NCI-H1105 (cell line): ENCODE results near the gene WSCD2.

Source experiments
- DNase-seq: peaks from one replicate; lab custom pipeline; 2025; lab: John Stamatoyannopoulos, UW

The WSCD2 gene

DNA sequence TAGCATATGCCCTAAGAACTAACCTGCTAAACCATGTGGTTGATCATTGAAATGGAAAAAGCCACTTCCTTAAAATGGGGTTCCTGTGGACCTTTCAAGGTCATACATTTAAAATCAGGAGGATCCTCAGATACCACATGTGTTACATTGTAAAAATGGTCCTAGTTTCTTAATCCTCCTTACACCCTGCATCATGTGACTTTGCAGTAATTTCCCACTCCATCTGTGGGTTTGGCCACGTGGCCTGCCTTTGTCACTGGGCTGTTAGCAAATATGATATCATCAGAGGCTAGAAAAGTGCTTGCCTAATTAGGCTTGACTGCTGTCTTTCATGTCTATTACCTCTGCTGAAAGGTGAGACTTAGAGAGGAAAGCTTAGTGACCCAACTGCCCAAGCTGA is 139.3 kb downstream of the WSCD2 start:
- no peak for DNase-seq

GRCh38 chr12:108269224-108269623 is 140.1 kb downstream of the WSCD2 start:
- DNase-seq: no peak

GRCh38 chr12:108270035-108270848 is 141.2 kb downstream of the WSCD2 start:
- no peak for DNase-seq

DNA sequence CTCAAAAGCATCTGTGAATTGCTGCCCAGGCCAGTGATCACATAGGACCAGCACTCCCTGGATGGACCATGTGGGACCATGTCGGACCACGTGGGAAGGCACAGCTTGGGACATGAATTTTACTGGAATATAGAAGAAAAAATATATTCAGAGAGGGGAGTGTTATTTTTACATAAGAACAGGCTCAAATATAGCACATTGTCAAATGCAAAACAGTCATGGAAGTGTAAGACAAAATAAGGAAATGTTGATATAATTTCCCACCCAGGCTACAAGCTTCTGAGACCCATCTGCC is 141.7 kb downstream of the WSCD2 start:
- no peak for DNase-seq

DNA sequence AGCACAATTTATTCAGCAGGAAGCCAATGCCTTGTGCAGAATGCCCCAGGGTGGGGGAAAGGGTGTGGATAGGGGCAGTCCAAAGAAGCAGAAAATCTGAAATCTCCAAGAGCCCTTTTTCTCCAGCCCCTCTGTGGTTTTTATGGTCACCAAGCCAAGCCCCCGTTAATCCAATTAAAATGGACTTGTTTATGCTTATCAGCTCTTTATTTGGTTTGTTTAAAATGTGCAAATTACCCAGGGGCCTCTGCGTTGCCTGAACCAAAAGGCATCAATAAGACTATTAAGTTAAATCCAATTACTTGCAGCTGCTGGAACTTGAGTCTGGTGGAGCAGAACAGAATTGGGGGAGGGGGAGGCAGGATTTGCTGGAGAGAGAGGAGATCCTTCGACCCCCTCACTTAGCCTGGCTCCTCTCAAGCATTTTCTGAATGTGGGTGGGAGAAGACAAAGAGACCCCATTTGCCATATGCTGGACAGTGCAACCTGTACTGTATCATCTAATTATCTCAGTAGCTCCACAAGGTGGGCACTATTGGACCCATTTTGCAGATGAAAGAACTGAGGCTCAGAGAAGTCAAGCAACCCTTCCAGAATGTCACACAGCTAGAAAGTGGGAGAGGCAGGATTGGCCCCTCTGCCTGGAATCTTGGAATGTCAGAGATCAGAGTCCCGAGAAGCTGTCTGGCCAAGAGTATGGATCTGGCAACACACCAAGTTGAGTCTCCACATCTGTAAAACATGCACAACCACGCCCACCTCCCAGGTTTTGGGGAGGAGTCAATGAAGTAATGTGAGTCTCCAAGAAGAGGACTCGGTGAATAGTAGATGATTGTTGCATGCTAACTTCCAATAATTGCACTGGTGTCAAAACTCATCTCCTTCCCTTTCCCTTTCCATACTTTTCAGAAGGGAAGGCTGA is 143.1 kb downstream of the WSCD2 start:
- no peak for DNase-seq

- no peak for DNase-seq
Observed at GRCh38 chr12:108273217-108273616, 144.1 kb downstream of the WSCD2 start.

GRCh38 chr12:108277613-108278012 is 148.5 kb downstream of the WSCD2 start:
- DNase-seq: no peak

- no peak for DNase-seq
Observed at GRCh38 chr12:108282160-108282559, 153.1 kb downstream of the WSCD2 start.

DNA sequence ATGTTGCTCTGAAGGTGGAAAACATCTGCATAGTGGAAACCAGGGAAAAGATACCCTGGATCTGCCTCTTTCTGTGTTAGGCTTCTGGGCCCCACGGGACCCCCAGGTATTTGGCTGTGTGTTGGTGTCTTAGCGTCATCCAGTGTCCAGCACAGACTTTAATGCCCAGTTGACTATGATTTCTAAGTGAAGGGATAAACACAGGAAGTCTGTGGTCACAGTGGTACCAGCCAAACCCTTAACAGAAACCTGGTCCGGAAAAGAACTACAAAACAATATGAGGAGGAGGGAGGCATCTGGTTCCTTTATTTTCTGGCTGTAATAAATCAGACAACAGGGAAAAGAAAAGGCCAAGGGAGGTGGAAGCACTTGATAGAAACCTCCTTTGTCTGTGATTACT is 153.6 kb downstream of the WSCD2 start:
- DNase-seq: no peak

DNA sequence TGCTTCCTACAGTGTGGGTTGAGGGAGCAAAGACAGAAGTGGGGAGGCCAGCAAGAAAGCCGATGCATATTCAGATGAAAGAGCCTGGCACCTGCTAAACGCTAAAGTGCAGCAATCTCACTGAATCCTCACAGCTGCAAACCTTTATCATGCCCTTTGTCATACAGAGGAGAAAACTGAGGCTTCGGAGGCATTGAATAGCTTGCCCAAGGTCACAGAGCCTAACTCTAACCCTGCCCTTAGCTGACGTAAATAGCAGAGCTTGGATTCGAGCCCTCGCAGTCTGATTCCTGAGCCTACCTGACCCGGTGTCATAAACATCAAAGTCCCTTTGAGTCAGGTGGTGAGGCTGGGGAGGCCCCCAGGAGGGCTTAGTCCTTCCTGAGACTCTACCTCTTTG is 155.1 kb downstream of the WSCD2 start:
- DNase-seq: no peak

GRCh38 chr12:108285016-108285415 is 155.9 kb downstream of the WSCD2 start:
- no peak for DNase-seq

- no peak for DNase-seq
Observed at GRCh38 chr12:108287227-108287626, 158.1 kb downstream of the WSCD2 start.

DNA sequence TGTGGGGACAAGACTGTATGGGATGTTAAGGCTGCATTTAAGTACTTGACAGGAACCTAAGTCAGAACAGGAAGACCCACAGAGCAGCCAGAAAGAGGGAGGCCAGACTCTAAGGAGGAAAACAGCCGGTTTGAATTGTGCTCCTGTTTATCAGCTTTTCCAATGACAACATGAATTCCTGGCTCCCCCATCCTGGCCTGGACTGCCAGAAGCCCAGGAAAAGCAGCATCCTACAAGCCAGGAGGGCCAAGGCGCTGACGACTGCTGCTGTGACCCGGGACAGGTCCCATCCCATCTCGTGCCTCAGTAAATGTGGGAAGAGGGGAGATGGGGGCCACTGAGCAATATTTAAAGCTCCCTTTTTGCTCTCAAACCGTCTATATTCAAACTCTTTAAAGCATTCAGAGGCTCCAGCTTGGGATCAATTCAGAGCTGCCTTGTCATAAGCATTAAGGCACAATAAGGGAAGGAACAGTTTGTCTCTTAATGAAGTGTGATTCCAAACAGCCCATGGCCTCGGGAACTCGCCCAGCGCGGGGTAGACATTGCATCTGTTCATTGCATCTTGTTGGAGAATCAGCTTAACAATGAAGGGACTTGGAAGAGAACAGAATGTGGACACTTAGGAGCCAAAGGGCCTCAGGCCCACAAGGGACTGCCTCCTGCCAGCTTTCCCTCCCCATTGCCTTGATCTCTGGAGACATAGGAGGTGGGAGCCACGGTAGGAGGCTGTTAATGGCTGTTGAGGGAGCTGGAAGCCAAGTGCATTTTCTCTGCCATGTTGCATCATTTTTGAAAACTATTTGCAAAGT is 160.5 kb downstream of the WSCD2 start:
- DNase-seq: no peak

- DNase-seq: no peak
Observed at GRCh38 chr12:108295641-108296040, 166.6 kb downstream of the WSCD2 start.

DNA sequence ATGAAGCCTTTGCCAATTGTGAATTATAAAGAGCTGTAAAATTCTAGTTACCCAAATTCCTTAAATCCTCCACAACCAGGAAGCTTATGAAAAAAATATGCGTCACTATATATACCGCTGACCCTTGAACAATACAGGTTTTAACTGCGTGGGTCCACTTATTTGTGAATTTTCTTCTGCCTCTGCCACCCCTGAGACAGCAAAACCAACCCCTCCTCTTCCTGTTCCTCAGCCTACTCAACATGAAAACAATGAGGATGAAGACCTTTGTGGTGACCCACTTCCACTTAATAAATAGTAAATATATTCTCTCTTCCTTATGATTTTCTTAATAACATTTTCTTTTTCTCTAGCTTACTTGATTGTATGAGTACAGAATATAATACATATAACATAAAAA is 167.9 kb downstream of the WSCD2 start:
- DNase-seq: no peak

- DNase-seq: no peak
Observed at GRCh38 chr12:108297424-108297823, 168.3 kb downstream of the WSCD2 start.

DNA sequence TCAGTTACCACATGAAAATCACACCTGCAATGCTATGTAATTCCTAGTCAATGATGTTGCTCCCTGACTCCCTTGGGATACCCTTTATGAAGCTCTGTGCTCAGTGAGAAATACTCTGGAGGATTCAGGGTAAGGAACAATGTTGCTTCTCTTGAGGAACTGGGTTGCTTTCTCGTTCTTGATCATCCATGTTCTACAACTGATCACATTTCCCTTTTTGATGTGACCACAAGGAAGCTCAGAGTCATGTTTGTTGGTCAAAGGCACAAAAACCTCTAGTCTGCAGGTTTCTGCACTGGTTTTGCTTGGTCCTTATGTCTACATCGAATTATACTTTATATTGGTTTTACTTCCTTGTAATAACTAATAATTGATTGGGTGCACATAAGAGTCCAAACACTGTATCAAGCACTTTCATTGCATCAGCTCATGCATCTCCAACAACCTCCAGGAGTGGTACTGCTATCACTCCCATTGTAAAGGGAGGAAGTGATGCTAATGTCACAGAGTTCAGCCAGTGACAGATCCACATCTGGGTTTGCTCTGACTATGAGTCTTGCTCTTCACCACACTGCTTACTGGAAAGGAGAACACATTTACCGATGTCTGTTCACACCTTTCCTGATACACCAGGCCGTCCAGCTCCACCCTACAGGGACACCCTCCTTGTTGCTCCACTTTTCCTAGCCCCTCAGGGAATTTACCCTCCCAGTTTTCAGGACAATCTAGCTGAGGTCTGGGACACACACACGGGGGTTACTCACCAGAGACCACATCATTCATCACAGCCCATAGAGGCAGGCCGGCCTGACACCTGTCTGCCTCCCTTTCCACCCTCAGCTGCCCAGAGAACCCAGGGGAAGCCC is 169.0 kb downstream of the WSCD2 start:
- no peak for DNase-seq

GRCh38 chr12:108298761-108299275 is 169.7 kb downstream of the WSCD2 start:
- no peak for DNase-seq

- no peak for DNase-seq
Observed at GRCh38 chr12:108299516-108299915, 170.4 kb downstream of the WSCD2 start.
